ENCODE results near the gene EGFLAM.
"Not testable (repeated sequence)": the region's sequence is repeated elsewhere in the genome, so short reads cannot be mapped to it uniquely, and the experiment has no call there.

Gene EGFLAM

DNA sequence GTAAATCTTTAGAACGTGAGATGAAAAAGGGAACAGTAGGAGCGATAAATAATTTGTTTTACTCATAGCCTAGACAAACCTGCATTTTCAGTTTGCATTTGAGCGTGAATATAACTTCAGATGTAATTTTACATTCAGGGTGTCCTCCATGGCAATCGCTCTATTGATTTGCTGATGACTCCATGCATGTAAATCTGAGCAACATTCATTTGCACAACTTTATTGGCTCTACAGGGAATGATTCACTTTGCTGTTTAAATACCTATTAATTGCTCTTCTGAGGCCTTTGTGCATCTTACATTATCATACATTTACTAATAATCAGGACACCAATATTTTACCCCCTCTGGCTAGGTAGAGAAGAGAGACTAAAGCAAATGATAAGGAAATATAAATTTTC is 122.2 kb downstream of the EGFLAM start:
- no peak for DNase-seq

- no peak for DNase-seq
These were observed 123.0 kb downstream of the EGFLAM start for GRCh38 chr5:38381361-38381760.

DNA sequence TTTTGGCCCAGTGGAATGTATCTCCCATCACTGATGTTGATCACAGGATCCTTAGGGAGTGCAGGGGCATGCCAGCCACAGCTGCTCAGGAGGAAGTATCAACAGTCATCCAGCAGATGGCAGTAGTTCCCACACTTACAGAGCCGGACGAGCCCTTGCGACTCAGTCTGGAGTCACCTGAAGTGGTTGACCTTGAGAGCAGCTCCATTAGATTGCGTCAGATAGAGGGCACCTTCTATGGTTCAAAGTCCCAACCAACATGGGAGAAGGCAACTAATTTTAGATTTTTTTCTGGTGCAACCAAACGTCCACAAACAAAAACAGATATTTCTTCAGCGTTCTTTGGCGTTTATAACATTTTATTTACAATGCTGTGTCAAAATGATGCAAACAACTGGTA is 124.5 kb downstream of the EGFLAM start:
- DNase-seq: peak; percentile 71 to 77

DNA sequence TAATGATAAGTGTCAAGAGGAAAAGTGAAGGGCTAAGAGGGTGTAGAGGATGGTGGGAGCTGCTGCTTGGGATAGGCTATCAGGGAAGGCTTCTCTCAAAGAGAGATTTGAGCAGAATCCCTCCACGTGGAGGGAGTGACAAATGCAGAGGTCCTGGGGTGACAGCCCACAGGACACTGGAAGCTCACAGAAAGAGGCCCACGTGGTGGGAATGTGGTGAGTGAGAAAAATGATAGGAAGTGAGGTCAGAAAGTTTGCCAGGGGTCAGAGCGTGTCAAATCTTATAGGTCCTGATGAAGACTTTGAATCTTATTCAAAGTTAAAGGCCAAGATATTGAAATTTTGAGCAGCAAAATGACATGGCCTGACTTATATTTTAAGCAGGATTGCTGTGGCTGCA is 125.3 kb downstream of the EGFLAM start:
- DNase-seq: no peak

GRCh38 chr5:38384396-38384795 is 126.0 kb downstream of the EGFLAM start:
- DNase-seq: no peak

DNA sequence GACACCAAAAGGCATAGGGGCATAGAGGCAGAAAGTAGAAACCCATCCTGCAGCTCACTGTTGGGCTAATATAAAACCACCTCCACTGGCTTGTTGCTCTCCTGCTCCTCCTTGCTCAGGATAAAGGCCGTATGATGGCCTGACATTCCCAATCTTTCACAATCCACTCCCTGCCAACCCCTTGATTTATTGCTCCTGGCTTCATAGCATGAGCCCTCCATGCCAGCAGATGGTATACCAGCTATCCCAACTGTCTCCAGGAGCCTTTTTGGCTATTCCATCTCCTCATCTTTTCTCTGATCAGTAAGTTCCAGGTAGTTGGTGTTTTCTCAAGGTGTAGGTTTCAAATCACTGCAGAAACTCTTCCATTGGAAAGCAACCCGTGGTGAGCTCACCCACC is 128.8 kb downstream of the EGFLAM start:
- DNase-seq: no peak

- DNase-seq: no peak
These were observed 135.3 kb downstream of the EGFLAM start for GRCh38 chr5:38393636-38394035.

- DNase-seq: no peak
These were observed 138.4 kb downstream of the EGFLAM start for GRCh38 chr5:38396766-38397165.

DNA sequence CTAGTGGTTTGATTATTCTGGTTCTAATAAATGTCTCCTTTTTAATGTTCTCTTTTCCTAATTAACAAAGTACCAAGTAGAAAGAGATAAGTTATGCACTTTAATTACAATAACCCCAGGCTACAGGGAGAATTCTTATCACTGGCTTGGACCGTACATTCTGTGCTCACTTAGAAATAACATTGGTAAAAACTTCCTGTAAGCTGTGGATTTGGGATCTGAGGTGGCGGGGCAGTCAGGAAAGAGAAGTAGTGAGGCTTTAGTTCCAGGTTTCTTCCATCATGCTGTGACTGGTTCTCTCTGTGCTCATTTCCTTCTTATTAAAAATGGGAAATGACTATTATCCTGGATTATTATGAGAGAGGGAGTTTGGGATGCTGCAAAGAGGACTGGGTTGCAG is 142.0 kb downstream of the EGFLAM start:
- no peak for DNase-seq

DNA sequence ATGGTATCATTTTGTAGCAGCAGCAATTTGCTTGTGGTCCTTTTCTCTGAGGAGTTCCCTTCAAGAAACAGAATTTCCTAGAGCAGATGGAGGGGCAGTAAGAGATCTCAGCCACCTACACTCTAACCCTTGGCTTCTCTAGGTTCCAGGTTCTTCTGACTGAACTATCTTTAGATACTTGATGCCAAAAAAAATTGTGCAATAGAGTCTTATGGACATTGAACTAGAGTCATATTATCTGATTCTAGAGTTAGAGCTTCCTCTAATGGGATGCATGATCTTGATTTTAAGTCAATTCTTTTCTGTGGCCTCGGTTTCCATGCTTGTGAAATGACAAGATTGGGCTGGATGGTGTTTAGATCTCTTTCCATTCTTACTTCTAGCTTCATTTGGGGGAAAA is 142.8 kb downstream of the EGFLAM start:
- DNase-seq: no peak

DNA sequence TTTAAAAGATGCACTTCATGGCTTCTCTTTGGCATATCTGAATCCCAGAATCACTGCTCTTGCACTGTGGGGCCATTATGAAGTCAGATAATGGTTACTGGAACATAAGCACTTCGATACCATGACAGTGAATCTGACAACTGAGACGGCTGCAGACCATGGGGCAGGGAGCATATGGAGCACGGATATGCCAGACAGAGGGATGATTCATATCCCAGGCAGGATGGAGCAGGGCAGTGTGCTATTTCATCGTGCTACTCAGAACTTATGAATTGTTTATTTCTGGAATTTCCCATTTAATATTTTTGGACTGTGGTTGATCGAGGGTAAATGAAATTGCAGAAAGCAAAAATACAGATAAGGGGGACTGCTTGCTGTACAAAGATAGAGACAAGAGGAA is 145.0 kb downstream of the EGFLAM start:
- DNase-seq: no peak

DNA sequence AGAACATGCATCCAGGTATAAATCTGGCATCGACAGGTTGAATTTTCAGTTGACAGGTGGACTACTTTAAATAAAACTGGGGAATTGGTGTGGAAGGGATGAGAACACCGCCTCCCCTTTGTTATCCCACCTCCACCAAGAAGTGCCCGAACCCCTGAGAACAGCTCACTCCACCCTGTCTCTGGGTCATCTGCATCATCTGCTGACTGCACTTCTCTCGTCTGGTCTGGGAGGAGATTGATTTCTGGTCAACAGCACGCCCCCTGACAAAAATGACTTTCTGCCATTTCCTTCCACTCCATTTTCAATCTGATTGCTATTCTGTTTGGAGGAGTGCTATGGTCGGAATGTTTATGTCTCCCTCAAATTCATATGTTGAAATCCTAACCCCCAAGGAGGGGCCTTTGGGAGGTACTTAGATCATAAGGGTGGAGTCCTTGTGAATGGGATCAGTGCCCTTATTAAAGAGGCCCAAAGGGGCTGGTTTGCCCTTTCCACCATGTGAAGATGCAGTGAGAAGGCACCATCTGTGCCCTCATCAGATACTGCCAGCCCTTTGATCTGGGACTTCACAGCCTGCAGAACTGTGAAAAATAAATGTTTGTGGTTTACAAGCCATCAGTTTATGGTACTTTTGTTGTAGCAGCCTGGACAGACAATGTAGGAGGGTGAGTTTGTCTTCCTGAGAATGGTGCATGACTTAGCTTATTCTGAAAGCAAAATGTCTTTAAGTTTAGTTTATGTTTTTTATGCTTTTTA is 145.7 kb downstream of the EGFLAM start:
- DNase-seq: no peak

GRCh38 chr5:38404667-38405276 is 146.4 kb downstream of the EGFLAM start:
- DNase-seq: peak in 1 of 2 experiments; percentile 27

- DNase-seq: no peak
These were observed 150.3 kb downstream of the EGFLAM start for GRCh38 chr5:38408446-38409198.

DNA sequence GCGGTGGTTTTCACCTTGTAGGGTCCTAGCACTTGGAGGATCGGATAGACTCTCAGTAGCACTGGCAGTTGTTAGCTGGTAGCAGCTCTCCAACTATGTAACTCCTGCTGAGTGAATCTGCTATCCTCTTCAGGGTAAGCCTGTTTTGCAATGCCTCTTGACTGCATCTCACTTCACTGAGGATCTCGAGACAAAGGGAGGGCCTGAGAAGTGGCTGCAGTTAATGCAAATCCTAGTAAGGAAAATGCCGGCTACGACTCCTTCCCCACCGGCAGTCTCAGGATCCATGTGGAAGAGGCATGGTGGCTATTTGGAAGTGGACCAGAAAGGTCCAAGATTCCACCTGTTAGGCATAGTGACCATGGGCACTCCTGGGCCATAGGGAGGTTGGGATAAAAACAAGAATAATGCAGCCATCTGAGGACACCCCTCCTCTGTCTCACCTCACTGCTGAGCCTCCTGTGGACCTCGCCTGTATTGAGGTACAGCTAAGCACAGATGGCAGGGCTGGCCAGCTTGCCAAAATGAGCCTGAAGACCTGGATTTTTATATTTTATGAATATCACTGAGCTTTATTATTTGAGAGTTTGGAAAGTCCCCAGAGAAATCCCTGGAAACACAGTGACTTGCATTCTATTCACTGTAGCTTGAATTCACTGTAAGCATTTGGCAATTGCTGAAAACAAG is 152.1 kb downstream of the EGFLAM start:
- no peak for DNase-seq

DNA sequence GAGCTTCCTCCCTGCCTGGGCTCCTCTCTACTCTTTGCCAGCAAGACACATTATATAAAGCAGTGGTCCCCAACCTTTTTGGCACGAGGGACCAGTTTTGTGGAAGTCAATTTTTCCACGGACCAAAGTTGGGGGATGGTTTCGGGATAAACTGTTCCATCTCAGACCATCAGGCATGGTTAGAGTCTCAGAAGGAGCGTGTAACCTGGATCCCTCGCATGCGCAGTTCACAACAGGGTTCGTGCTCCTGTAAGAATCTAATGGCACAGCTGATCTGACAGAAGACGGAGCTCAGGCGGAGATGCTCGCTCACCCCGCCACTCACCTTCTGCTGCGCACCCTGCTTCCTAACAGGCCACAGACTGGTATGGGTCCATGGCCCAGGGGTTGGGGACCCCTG is 155.3 kb downstream of the EGFLAM start:
- no peak for DNase-seq

- DNase-seq: no peak
These were observed 156.0 kb downstream of the EGFLAM start for GRCh38 chr5:38414348-38414747.

DNA sequence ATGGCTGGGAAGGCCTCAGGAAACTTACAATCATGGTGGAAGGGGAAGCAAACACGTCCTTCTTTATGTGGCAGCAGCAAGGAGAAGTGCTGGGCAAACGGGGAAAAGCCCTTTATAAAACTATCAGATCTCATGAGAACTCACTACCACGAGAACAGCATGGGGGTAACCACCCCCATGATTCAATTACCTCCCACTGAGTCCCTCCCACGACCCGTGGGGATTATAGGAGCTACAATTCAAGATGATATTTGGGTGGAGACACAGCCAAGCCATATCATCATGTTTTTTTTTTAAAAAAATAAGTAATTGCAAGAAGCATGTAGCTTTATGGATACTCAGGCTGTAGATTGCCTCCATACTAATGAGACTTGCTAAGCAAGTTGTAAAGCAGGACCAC is 157.4 kb downstream of the EGFLAM start:
- DNase-seq: not testable (repeated sequence)

DNA sequence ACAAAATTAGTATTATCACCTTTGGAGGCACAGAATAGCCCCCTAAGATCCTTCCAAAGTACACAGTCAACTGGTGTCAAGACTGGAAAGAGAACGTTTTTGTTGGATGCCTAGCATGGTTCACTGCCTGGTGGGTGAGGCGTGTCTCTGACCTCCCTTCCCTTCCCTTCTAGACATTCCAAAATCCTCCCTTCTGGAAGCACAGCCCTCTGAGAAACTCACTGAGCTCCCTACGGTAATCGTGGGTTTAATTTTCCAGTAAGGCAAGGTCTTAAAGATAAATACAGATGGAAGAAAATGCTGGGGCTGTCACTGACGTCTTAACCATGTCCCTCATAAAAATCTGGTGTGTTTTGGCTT is 159.3 kb downstream of the EGFLAM start:
- DNase-seq: no peak

- no peak for DNase-seq
These were observed 161.9 kb downstream of the EGFLAM start for GRCh38 chr5:38420246-38420645.

DNA sequence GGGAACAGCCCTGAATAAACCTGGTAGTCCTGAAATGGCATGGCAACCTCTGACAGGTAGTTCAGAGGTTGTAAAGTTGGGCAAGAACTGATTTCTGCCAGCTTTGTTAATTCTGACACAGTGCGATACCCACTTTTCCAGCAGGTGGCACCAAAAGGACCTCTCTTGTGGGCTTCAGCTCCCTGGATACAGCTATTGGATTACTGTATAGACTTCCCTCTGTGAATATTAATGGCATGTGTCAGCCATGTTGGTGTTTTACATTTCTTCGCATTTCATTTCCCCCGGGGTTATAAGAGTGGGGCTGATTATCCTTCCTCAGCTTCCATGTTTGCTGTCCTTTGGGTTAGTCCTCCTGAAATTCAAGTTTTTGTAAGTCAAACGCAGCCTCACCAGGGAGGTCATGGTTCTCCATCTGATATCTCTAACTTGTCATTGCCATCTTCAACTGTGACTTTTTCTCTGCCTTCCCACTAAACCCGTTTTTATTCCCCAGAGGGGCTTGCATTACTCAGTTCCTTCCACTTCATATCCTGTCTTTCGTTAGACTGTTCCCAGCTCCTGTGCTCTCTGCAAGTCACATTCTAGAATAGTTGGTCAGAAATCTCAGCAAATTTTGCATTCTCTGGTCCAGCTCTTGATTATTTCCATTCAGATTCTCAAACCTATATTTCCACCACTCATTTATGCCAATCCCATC is 162.5 kb downstream of the EGFLAM start:
- DNase-seq: peak; percentile 57 to 62

GRCh38 chr5:38422622-38423021 is 164.3 kb downstream of the EGFLAM start:
- DNase-seq: no peak

All from NCI-H1930 (cell line).